Stimulated activated CD8-positive, alpha-beta memory T cell treated with anti-CD3 and anti-CD28 coated beads, Interleukin-12 subunit alpha, Interleukin-12 subunit beta, amount 100 ng/mL, for 24 hours (primary cell): Measurements from ENCODE around the gene CCSER1.
"Not testable (repeated sequence)": the region's sequence is repeated elsewhere in the genome, so short reads cannot be mapped to it uniquely, and the experiment has no call there.

Experiments used
- DNase-seq: peaks from one replicate; pipeline ENCODE4 v3.0.0-alpha.2; 2020; ENCODE audit errors: extremely low read depth

Gene CCSER1

DNA sequence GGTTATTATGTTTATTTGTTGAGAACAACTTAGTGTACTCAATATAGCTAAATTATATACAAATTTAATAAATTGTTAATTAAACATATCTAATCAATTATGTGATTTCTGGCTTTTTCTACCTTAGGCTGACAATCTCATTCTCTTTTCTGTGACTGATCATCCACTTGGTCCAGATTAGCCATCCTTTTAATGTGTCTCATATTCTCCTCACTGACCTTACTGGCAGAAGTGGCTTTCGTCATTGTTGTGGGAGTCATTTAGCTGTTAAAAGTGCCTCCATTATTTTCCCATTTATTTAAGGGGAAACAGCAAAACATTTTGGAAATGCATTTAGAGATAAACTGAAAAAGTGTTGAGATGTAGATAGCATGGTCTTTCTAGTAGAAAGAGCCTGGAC, 172.2 kb downstream of the CCSER1 start:
- no peak for DNase-seq

DNA sequence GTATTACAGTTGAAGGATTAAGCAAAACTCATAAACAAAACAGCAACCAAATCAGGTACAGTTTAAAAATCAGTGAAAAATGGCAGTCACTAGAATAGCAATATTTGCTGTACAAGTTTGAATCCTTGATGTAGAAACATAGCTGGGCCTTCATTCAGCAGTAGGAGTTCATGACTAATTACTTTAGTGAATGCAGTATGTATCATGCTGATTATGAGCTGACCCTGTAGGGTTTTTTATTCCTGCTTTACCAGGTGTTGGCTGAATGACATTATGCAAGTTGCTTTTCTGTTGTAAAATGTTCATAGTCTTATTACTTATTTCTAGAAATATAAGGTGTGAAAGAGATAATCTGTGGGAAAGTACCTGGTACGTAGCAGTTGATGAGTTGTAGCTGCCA, 179.6 kb downstream of the CCSER1 start:
- DNase-seq = no peak

DNA sequence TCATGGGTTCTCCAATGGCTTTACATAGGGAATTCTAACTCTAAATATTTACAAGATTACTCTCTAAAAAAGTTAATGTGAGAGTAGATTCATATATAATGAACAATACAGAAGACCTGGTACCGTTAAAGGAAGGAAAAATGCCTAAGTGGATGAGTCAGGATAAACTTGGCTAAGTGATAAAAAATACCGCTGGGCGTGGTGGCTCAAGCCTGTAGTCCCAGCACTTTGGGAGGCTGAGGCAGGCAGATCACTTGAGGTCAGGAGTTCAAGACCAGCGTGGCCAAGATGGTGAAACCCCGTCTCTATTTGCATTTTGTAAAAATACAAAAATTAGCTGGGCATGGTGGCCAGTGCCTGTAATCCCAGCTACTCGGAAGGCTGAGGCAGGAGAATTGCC, 189.9 kb downstream of the CCSER1 start:
- not testable (repeated sequence) for DNase-seq

DNA sequence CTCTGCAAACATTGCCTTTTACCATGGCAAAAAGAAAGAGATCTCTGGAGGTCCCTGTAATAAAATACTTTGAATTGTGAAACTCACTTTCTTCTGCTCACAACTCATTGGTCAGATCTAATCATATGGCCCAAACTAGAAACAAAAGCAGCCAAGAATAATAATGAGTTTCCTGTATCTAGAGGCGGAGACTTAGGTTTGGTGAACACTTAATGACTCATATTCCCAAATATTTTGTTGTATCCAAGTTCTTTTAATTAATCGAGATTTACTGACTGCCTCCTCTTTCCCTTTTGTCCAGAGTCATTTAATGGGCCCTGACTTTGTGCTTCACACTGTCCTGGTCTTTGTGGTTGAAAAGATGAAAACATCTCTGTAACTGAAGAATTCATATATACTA, 190.6 kb downstream of the CCSER1 start:
- DNase-seq = no peak

DNA sequence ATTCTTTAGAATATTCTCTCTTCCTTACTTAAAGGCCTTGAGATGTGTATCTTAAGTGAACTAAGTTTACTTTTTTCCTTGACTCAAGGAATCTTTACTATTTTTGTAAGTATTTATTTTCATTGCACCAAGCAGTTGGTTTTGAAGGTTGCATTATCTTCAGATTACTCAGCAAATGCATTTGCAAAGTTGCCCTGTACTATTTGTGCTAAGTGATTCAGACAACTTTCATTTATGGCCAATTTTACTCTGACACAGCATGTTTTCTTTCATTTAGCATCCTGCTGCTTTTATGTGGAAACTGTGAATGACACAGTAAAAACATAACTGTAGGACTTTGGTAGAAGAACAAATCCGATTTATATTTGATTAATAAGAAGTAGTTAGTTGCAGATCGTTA, 191.0 kb downstream of the CCSER1 start:
- DNase-seq = no peak

DNA sequence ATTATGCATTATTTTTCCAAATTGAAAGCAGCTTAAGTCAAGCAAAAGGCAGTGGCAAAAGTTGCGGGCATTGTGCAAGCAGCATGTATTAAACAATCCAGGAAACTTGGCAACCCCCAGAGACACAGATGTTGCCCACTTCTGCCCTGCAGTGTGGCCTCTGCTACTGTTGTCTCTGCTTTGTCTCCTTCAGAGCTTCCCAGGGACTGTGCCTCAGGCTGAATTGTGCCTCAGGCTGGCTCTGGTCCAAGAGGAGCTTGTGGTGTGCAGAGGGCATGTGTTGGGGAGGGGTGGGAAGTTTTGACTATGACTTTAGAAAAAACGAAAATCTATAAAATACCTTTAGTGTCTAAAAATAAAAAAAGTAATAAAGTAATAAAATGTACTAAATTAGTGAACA, 201.4 kb downstream of the CCSER1 start:
- no peak for DNase-seq

DNA sequence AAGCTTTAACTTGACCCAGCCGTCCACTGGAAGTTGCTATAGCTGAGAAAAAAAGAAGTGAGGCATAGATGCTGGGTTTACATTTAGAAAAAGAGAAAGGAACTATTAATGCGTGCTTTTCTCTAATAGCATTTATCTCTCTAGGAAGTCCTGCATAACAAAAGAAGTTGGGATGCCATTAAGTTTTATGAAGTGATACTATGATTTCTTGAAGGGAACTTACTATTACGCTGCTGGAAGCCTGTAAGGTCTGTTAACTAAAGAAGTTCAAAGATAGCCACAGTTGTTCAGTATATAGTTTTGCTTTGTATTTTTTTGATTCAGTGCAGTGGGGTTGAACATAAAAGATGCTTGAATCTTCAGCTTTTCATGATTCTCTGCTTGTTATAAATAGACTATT, 203.4 kb downstream of the CCSER1 start:
- DNase-seq = no peak

DNA sequence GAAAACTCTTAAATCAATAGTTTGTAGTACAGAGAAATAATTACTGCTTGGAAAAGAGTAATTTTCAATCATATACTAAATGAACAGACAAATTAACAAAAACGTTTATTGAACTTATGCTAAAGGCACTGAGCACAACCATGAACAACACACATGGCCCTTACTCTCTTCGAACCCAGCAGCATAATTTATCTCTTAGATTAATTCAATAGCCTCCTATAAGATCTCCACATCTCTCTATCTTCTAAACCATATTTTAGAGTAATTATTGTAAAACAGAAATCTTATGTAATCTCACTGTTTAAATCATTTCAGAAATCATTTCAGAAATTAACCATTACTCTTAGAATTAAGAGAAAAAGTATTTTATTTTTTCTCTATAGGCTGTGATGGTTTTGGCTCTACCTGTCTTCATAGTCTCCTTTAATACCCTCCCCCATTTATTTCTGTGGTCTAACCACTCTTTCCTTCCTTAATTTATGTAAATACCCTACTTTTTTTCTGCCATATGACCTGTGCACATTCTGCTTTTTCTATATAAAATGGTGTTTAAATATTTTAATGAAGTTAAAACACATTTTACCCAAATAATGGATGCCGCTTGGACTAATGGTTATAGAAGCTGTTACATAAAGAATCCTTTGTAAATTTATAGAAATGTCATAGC, 218.5 kb downstream of the CCSER1 start:
- no peak for DNase-seq

DNA sequence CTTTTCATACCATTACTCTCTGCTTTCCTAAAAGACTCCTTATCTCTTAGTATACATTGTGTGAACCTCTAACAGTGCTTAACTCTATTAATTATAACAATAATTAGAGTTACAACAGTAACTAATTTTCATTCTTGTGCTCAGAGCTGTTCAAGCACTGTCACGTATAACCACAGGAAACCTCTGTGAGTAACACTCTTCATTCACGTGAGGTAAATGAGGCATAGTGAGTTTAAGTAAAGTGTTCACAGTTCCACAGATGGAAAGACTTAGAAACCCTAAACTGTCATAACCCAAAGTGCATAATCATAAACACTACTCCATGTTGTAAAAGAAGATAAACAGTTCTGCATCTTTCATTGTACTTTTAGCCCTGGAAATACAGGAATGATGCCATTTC, 222.4 kb downstream of the CCSER1 start:
- DNase-seq = no peak

DNA sequence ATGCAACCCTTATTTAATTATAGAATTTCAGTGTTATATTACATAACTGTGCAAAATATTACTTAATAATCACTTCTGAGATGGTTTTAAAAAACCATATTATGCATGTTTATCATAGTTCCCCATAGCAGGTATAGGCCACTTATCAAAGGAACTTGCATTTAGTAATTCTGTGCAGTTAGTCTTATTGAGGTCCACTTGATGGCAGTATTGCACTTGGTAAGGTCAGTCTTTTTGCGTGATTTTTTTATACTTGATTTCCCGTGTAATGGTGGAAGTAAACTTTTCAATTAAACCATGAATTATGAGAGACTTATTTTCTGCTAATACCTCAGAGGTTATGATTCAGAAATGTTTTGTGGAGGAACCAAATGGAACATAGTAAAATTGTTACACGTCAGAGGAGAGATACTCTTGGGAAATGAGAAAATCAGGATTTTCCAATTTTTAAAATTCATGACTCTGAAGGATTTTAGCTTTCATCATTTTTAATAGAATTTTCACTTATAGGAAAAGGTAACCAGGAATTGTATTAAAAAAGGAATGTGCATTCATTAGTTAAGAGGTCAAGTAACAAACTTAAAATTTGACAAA, 230.0 kb downstream of the CCSER1 start:
- no peak for DNase-seq

DNA sequence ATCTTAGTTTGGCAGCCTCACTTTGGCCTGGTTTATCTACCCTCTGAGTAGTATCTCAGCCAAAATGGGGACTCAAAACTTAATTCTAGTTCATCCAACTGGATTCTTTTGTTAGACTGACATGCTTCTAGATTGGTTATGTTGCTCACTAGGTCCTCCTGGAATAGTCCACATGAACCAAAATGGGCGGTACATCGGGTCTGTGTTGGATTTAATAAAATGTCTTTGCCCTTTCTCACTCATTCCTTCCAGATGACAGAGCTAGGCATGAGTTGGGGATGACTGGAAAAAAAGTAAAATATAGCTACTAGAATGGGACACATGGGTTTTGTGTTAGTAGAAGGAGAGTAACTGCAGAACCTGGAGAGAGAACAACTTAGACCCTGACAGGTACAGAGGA, 247.9 kb downstream of the CCSER1 start:
- no peak for DNase-seq

DNA sequence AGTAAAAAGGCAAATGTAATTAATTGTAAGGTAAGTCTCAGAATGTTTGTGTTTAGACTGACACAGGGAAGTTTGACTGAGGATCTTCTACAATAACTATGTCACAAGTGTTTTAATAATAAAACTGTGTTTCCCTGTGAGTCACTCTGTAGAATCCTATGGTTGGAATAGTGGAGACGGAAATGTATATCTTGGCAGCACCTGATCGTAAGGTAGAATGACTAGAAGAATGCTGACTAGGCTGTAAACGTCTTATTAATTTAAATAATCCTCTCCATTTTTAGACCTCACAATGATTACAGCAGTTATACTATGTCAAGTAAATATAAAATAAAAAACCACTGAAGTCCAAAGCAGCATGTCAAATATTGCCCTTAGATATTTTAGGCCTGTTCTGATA, 266.0 kb downstream of the CCSER1 start:
- no peak for DNase-seq

DNA sequence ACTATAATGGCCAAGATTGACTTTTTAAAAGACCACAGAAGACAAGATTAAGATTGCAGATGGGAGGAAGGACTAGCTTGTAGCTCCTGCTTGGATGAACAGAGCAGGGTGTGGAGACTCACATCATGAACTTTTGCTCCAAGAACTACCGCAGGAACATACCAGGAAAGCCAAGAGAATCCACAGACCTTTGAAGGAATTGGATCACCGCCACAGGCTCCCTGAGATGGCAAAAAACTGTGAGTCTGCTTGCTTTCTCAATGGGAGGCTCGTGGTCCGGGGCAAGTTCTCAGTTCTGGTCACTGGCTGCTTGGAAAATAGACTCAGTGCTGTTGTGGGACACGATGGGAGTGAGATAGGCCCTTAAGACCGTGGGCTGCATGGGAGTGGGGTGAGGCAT, 276.6 kb downstream of the CCSER1 start:
- no peak for DNase-seq

DNA sequence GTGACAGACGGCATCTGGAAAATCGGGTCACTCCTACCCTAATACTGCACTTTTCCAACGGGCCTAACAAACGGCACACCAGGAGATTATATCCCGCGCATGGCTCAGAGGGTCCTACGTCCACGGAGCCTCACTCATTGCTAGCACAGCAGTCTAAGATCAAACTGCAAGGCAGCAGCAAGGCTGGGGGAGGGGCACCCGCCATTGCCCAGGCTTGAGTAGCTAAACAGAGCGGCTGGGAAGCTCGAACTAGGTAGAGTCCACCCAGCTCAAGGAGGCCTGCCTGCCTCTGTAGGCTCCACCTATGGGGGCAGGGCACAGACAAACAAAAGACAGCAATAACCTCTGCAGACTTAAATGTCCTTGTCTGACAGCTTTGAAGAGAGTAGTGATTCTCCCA, 280.7 kb downstream of the CCSER1 start:
- not testable (repeated sequence) for DNase-seq

DNA sequence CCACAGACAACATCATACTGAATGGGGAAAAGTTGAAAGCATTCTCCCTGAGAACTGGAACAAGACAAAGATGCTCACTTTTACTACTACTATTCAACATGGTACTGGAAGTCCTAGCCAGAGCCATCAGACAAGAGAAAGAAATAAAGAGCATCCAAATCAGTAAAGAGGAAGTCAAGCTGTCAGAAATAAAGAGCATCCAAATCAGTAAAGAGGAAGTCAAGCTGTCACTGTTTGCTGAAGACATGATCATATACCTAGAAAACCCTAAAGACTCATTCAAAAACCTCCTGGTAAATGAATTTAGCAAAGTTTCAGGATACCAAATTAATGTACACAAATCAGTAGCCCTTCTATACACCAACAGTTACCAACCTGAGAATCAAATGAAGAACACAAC, 285.6 kb downstream of the CCSER1 start:
- DNase-seq = not testable (repeated sequence)

DNA sequence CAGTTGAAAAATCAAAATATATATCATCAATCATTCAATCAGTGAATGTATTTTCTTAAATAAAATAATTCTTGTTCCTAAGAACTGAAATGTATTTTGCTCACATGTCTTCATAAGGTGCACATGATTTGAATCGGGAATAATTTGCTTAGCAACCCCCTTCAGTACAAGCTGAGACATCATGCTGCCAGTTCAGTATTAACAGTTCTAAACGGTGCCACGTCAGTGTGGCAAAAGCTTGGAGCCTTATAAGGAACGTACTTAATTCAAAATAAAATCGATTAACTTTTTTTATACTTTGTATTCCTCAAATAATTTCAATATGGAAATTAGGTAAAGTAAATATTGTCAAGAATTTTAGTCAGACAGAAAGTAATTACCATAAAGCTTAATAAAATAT, 287.9 kb downstream of the CCSER1 start:
- no peak for DNase-seq

DNA sequence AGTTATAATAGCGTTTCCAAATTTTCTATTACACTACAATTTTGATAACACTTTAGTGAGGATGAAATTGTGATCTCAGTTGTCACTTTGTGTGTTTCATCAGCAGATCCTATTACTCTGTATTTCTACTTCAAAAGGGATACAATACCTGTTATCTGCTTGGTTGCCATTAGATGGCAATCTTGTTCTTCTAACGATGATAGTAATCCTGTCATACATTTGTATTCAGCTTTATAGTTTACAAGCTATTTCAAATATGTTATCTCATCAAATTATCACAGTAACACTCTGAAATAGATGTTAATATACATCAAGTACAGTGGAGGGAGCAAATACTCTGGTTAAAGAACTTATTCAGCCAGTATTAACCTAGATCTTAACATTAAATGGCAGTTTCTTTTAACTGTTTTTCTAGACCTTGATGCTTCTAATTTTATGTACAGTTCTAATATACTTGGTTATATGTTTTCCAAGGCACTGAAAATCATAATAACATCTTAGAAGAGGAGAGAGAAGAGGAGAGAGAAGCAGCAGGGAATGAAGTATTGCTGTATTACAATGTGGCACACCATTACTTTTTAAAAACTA, 292.0 kb downstream of the CCSER1 start:
- DNase-seq = no peak

DNA sequence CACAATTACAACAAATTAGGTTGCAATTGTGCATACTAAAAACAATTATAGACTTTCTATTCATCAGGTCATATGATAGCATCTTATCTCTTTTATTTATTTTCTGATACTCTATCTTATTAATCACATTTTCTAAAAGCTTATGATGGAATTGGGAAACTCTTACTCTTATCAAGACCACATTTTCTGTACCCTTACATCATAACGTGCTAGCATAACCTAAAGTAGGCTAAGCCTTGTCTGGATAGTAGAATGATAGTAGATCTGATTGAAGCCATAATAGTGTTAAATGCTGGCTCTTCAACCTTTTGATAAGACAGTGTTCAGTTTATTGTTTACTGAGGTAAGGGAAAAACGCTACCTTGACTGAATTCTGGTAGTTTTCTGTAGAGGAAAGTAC, 294.0 kb downstream of the CCSER1 start:
- no peak for DNase-seq

DNA sequence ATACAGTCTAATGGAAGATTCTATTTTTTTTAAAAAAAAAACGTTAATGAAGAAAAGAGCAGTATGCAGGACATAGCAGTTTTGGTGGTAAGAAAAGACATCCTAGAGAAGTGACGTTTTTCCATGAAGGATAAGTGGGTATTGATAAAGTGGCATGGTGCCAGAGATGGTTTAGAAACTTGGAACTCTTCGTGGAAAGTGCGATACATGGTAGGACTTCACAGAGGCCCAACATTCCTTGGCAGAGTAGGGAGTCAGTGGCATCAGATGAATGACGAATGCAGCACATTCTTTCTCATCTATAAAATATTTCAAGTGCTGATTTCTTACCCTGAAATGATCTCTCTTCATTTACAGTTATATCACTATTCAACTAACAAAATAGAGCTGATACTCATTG, 298.7 kb downstream of the CCSER1 start:
- no peak for DNase-seq

DNA sequence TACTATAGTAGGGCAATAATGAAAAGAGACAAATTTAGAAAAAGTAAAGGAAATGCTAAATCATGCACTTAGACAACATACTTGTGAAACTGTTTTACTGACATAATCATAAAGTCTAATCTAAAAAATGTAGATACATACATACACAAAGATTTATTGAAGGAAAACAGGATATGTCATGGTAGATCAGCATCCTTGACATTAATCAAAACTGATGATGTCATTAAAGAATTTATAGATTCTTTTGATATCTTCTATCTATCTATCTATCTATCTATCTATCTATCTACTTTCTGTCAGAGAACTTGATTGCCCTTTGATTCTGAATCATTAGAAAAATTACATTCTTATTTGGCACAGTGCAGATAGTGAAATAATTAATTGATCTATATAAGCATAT, 311.3 kb downstream of the CCSER1 start:
- DNase-seq = no peak

DNA sequence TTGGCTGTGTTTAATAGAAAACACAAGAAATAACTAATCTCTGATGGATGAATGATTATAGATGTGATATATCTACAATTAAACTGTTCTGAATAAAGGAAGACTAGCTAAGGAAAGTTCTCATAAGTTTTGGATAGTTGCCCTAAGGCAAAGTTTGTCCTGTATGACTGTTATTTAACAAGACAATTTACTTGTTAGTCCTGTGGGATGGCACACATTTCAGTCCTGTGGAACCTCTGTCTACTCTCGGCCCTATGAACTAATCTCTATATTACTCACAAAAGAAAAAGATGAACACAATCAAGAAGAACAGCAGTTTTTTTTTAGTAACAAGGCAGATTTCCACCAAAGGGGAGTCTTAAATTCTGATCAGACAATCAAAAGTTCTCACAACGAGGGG, 314.6 kb downstream of the CCSER1 start:
- DNase-seq = no peak

DNA sequence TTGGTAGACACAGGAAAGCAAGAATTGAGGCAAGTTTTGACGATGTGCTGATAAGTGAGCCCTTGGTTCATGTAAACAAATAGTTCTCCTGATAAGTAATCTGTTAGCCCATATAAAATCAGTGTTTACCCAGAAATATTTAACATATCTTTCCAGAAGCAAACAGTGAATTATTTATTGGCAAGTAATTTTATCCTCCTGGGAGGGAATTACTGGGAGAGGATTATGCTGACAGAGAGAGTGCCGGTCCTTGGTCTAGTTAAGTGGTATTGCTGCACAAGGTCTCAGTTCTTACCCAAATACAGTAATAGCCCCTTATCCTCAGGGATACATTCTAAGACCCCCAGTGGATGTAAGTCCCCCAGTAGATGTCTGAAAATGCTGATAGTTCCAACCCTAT, 315.4 kb downstream of the CCSER1 start:
- no peak for DNase-seq

DNA sequence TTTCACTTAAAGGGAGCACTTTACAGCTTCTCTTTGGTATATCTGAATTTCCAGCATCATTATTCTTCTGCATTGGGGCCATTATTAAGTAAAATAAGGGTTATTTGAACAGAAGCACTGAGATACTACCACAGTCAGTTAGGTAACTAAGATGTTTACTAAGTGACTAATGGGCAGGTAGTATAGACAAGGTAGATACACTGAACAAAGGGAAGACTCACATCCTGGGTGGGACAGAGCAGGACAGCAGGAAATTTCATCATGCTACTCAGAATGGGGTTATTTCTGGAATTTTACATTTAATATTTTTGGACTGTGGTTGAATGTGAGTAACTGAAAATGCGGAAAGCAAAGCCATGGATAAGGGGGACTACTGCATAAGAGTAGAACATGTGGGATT, 316.0 kb downstream of the CCSER1 start:
- no peak for DNase-seq

DNA sequence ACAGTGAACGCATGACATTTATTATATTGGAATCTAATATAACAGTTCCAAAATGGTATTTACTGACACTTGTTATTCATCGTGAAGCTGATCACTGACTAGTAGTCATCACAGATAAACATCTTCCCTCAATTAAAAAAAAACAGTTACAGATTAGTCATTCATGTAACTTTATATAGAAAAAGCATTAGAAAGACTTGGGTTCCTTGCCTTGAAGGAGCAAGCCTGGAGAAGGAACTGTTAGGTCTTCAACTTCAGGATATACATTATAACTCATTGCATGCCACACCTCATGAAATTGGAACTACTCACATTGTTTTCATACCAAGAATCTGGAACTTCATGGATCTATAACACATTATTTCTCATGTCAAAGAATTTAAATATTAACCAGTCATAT, 317.7 kb downstream of the CCSER1 start:
- no peak for DNase-seq
